WTC11 (cell line): ENCODE data around the gene MEAK7. TPM values are rescaled to one million over a fixed set of nuclear protein-coding genes. Genes with fewer than 3 reads are reported as not detected.

ENCODE experiments used
- ATAC-seq: fragments of 200-7000 bp; cut with Tn5 transposase; 2 replicates; pipeline ENCODE4 v1.10.0; 2021; ENCODE audit warnings: mild to moderate bottlenecking, moderate library complexity
- CTCF ChIA-PET: fragments of 300-600 bp; sonication (Branson Sonifier 250); formaldehyde crosslinking; loops from one replicate; lab custom pipeline; 2021; ENCODE audit warnings: antibody characterized with exemption; lab: Charles Lee
- POLR2A ChIA-PET: fragments of 350-600 bp; sonication (Branson Sonifier 250); formaldehyde crosslinking; loops from one replicate; lab custom pipeline; 2021; ENCODE audit warnings: antibody characterized with exemption; lab: Charles Lee
- DNase-seq: peaks from one replicate; pipeline ENCODE4 v3.0.0; 2021; ENCODE audit warnings: low spot score
- H3K27ac Mint-ChIP-seq: 2 replicates; pipeline ENCODE4 v1.8.0; 2021; ENCODE audit warnings: mixed read lengths
- H3K27me3 Mint-ChIP-seq: 2 replicates; pipeline ENCODE4 v1.8.0; 2021; ENCODE audit warnings: low read depth, mild to moderate bottlenecking, moderate library complexity, mixed read lengths
- H3K36me3 Mint-ChIP-seq: 2 replicates; pipeline ENCODE4 v1.8.0; 2021; ENCODE audit warnings: mixed read lengths
- H3K4me1 Mint-ChIP-seq: 2 replicates; pipeline ENCODE4 v1.8.0; 2022; ENCODE audit warnings: mixed read lengths
- H3K4me3 Mint-ChIP-seq: 2 replicates; pipeline ENCODE4 v1.8.0; 2021; ENCODE audit warnings: mild to moderate bottlenecking, moderate library complexity, mixed read lengths
- H3K9me3 Mint-ChIP-seq: 2 replicates; pipeline ENCODE4 v1.8.0; 2021; ENCODE audit warnings: mixed read lengths
- ARID4B ChIP-seq: sonication (generic); formaldehyde crosslinking; IDR thresholded peaks from 2 replicates; pipeline ENCODE4 v1.8.0; 2023; ENCODE audit warnings: missing genetic modification reagents, mild to moderate bottlenecking, borderline replicate concordance
- ATF1 ChIP-seq: sonication (generic); formaldehyde crosslinking; IDR thresholded peaks from 2 replicates; pipeline ENCODE4 v1.8.1; 2023; ENCODE audit warnings: mild to moderate bottlenecking, moderate library complexity, missing genetic modification reagents
- CREB1 ChIP-seq: sonication (generic); formaldehyde crosslinking; IDR thresholded peaks from 2 replicates; pipeline ENCODE4 v1.8.0; 2023; ENCODE audit warnings: mild to moderate bottlenecking, missing genetic modification reagents
- ETV6 ChIP-seq: sonication (generic); formaldehyde crosslinking; IDR thresholded peaks from 2 replicates; pipeline ENCODE4 v1.8.1; 2022; ENCODE audit warnings: mild to moderate bottlenecking, missing genetic modification reagents
- IRF1 ChIP-seq: sonication (generic); formaldehyde crosslinking; IDR thresholded peaks from 2 replicates; pipeline ENCODE4 v1.8.0; 2023; ENCODE audit warnings: missing genetic modification reagents
- JUN ChIP-seq: sonication (generic); formaldehyde crosslinking; IDR thresholded peaks from 2 replicates; pipeline ENCODE4 v1.8.0; 2023; ENCODE audit warnings: mild to moderate bottlenecking, missing genetic modification reagents
- KAT7 ChIP-seq: sonication (generic); formaldehyde crosslinking; IDR thresholded peaks from 2 replicates; pipeline ENCODE4 v1.8.1; 2023; ENCODE audit warnings: missing genetic modification reagents, mild to moderate bottlenecking, borderline replicate concordance
- MXD4 ChIP-seq: fragments of 250-450 bp; sonication (Bioruptor Pico); IDR thresholded peaks from 2 replicates; pipeline ENCODE4 v1.8.0; 2021; ENCODE audit warnings: mild to moderate bottlenecking, moderate library complexity, borderline replicate concordance
- NFYB ChIP-seq: sonication (generic); formaldehyde crosslinking; conservative IDR thresholded peaks from 2 replicates; pipeline ENCODE4 v1.8.0; 2022; ENCODE audit warnings: low read depth, missing genetic modification reagents
- PREB ChIP-seq: sonication (generic); formaldehyde crosslinking; IDR thresholded peaks from 2 replicates; pipeline ENCODE4 v1.8.1; 2022; ENCODE audit warnings: mild to moderate bottlenecking, missing genetic modification reagents, moderate library complexity, borderline replicate concordance
- STAT6 ChIP-seq: sonication (generic); formaldehyde crosslinking; conservative IDR thresholded peaks from 2 replicates; pipeline ENCODE4 v1.8.1; 2023; ENCODE audit warnings: mild to moderate bottlenecking, low read depth, missing genetic modification reagents, moderate library complexity
- TP53 ChIP-seq: sonication (generic); formaldehyde crosslinking; IDR thresholded peaks from 2 replicates; pipeline ENCODE4 v1.8.1; 2023; ENCODE audit warnings: mild to moderate bottlenecking, missing genetic modification reagents
- USF1 ChIP-seq: sonication (generic); formaldehyde crosslinking; IDR thresholded peaks from 2 replicates; pipeline ENCODE4 v1.8.0; 2022; ENCODE audit warnings: mild to moderate bottlenecking, missing genetic modification reagents
- ZNF121 ChIP-seq: sonication (generic); formaldehyde crosslinking; IDR thresholded peaks from 2 replicates; pipeline ENCODE4 v1.8.0; 2023; ENCODE audit warnings: missing genetic modification reagents
- ZSCAN18 ChIP-seq: fragments of 250-450 bp; sonication (Bioruptor Pico); IDR thresholded peaks from 2 replicates; pipeline ENCODE4 v2.1.2; 2022; ENCODE audit warnings: mild to moderate bottlenecking, moderate library complexity
- total RNA-seq: library from RNA; stranded (reverse); gene quantifications from 3 replicates; pipeline ENCODE4 v1.2.3, GENCODE V29; 2021

Gene MEAK7
- total RNA-seq, 1 experiment from 2014 or later, result 14.4 TPM

GRCh38 chr16:84538222-84538840 lies 33.9 kb upstream of the MEAK7 start:
- ChIA-PET POLR2A (no interaction called here), CTCF (interaction anchor here (1.0 kb wide), 1 partner anchor 16 kb away, joined by 3 read pairs; no protein-coding TSS in a partner anchor)
- Mint-ChIP-seq H3K4me1 (peaks cover 20% of the 10 kb centered on the region), H3K27ac (no peak overlapping the region), H3K4me3 (no peak overlapping the region), H3K9me3 (no peaks in the 10 kb centered on the region), H3K27me3 (no peaks in the 10 kb centered on the region), H3K36me3 (no peaks in the 10 kb centered on the region)
- TF ChIP-seq PREB (no peak), KAT7 (CRISPR knock-in tag) (no peak), CREB1 (CRISPR knock-in tag) (no peak), ZNF121 (CRISPR knock-in tag) (no peak), ETV6 (CRISPR knock-in tag) (no peak), USF1 (CRISPR knock-in tag) (no peak), ARID4B (CRISPR knock-in tag) (no peak), ATF1 (CRISPR knock-in tag) (no peak), TP53 (CRISPR knock-in tag) (no peak), MXD4 (CRISPR knock-in tag) (no peak), IRF1 (CRISPR knock-in tag) (no peak), ZSCAN18 (CRISPR knock-in tag) (no peak), NFYB (CRISPR knock-in tag) (no peak), JUN (CRISPR knock-in tag) (no peak), STAT6 (no peak)
- no peak for ATAC-seq
- DNase-seq, result no peak
